Glomerular endothelial cell (primary cell): ENCODE data around the gene CDC42BPB. TPM values are rescaled to one million over a fixed set of nuclear protein-coding genes. Genes with fewer than 3 reads are reported as not detected.

Experiments used
- DNase-seq: peaks from one replicate; pipeline ENCODE4 v3.0.0-alpha.2; 2011; ENCODE audit warnings: low read depth, low spot score; ENCODE audit errors: extremely low read depth
- total RNA-seq: library from RNA; depleted of rRNA; stranded (reverse); fragments of >200 nt; gene quantifications from 2 replicates; pipeline ENCODE4 v1.2.3, GENCODE V29; 2015

CDC42BPB gene
- total RNA-seq, 1 donor from 2014 or later = 191 TPM

GRCh38 chr14:102948698-102949061, 108.7 kb downstream of the CDC42BPB start:
- DNase-seq = no peak

- DNase-seq = no peak
Observed at GRCh38 chr14:102947321-102948103, 109.8 kb downstream of the CDC42BPB start.

GRCh38 chr14:102945346-102946130, 111.8 kb downstream of the CDC42BPB start:
- DNase-seq = no peak

- no peak for DNase-seq
Observed at GRCh38 chr14:102944448-102945330, 112.7 kb downstream of the CDC42BPB start.

- no peak for DNase-seq
Observed at GRCh38 chr14:102943979-102944378, 113.4 kb downstream of the CDC42BPB start.

GRCh38 chr14:102943454-102943853, 113.9 kb downstream of the CDC42BPB start:
- DNase-seq = no peak

GRCh38 chr14:102942069-102942468, 115.3 kb downstream of the CDC42BPB start:
- DNase-seq = no peak

GRCh38 chr14:102941419-102942011, 115.8 kb downstream of the CDC42BPB start:
- DNase-seq = no peak

GRCh38 chr14:102940729-102941362, 116.5 kb downstream of the CDC42BPB start:
- DNase-seq = no peak

GRCh38 chr14:102939820-102940561, 117.4 kb downstream of the CDC42BPB start:
- no peak for DNase-seq

GRCh38 chr14:102939329-102939728, 118.0 kb downstream of the CDC42BPB start:
- DNase-seq = no peak

- DNase-seq = no peak
Observed at GRCh38 chr14:102938191-102938590, 119.2 kb downstream of the CDC42BPB start.

- DNase-seq = no peak
Observed at GRCh38 chr14:102937331-102938175, 119.8 kb downstream of the CDC42BPB start.

GRCh38 chr14:102935756-102936155, 121.6 kb downstream of the CDC42BPB start:
- DNase-seq = no peak

- no peak for DNase-seq
Observed at GRCh38 chr14:102933618-102934231, 123.6 kb downstream of the CDC42BPB start.

GRCh38 chr14:102932484-102933248, 124.7 kb downstream of the CDC42BPB start:
- no peak for DNase-seq

GRCh38 chr14:102931580-102932285, 125.6 kb downstream of the CDC42BPB start:
- no peak for DNase-seq
